K562 (cell line): ENCODE data around the gene SGMS1. TPM values are rescaled to one million over a fixed set of nuclear protein-coding genes. Genes with fewer than 3 reads are reported as not detected.

ENCODE experiments used
- ATAC-seq: fragments of 200-7000 bp; cut with Tn5 transposase; 3 replicates; pipeline ENCODE4 v1.9.1; 2020; ENCODE audit warnings: moderate library complexity
- BruUV-seq: library from RNA; stranded (reverse); fragments of 400-500 nt; replicated peaks from 2 replicates; lab custom pipeline; 2021; lab: Mats Ljungman, UMichigan
- CTCF ChIA-PET: fragments of 300-600 bp; formaldehyde crosslinking; extraction: SDS; loops from one replicate; lab custom pipeline; 2021; ENCODE audit warnings: low intra/inter-chr PET ratio; lab: Yijun Ruan, JAX
- POLR2A ChIA-PET: fragments of 300-600, 350-650 bp; sonication (Branson Sonifier 250); formaldehyde crosslinking; extraction: SDS; loops from one replicate; lab custom pipeline; 2021; ENCODE audit warnings: antibody characterized with exemption, inconsistent platforms; lab: Yijun Ruan, JAX
- DNase-seq, 4 experiments: peaks; one replicate each; pipeline versions ENCODE4 v3.0.0 to v3.0.0-alpha.2; 2011 to 2018; ENCODE audit warnings: low spot score in 3 of 4, mixed read lengths in 3 of 4; ENCODE audit errors: extremely low read depth in 1 of 4
- FAIRE-seq: peaks from 2 replicates; lab custom pipeline; 2011; peaks lifted over from hg19 to GRCh38; lab: Jason Lieb, UNC
- H2AFZ ChIP-seq: 2 replicates; pipeline ENCODE4 v1.6.0; 2011; ENCODE audit warnings: low read depth, low read length, control low read depth, inconsistent platforms
- H3K27ac ChIP-seq: fragments of 200-600 bp; 3 replicates; pipeline ENCODE4 v1.8.0; 2011; ENCODE audit warnings: low read depth, mild to moderate bottlenecking, control low read depth, inconsistent platforms, low read length, moderate library complexity, mixed read lengths; ENCODE audit errors: extremely low read depth
- H3K27me3 ChIP-seq, 2 experiments: fragments of 300-600 bp in 1 of 2; 2 replicates in 1 of 2; 3 replicates in 1 of 2; pipeline versions ENCODE4 v1.6.0 to v1.8.0; 2011; ENCODE audit warnings: inconsistent platforms in 2 of 2, low read length in 2 of 2, mild to moderate bottlenecking in 1 of 2, mixed read lengths in 1 of 2, moderate library complexity in 1 of 2; ENCODE audit not compliant: control insufficient read depth in 2 of 2, insufficient read depth in 2 of 2
- H3K36me3 ChIP-seq: fragments of 300-600 bp; 3 replicates; pipeline ENCODE4 v1.8.0; 2011; ENCODE audit warnings: mild to moderate bottlenecking, low read length, inconsistent platforms; ENCODE audit not compliant: control insufficient read depth, insufficient read depth
- H3K4me1 ChIP-seq, 2 experiments: fragments of 200-600 bp in 1 of 2; replicated peaks in 1 of 2; 2 replicates in 1 of 2; 3 replicates in 1 of 2; pipeline versions ENCODE4 v1.5.1 to v1.8.0; 2011; ENCODE audit warnings: inconsistent platforms in 2 of 2, low read length in 2 of 2, mild to moderate bottlenecking in 1 of 2, mixed read lengths in 1 of 2, moderate library complexity in 1 of 2; ENCODE audit not compliant: control insufficient read depth in 2 of 2, insufficient read depth in 2 of 2
- H3K4me2 ChIP-seq: 2 replicates; pipeline ENCODE4 v1.6.1; 2011; ENCODE audit warnings: low read length, control low read depth, inconsistent platforms, mixed read lengths; ENCODE audit not compliant: insufficient read depth
- H3K4me3 ChIP-seq: fragments of 200-600 bp; sonication (generic), shearing (Covaris generic); 2 replicates; pipeline ENCODE4 v1.5.1; 2016; ENCODE audit warnings: control low read depth, inconsistent platforms
- H3K79me2 ChIP-seq: fragments of 200-600 bp; 3 replicates; pipeline ENCODE4 v1.8.0; 2011; ENCODE audit warnings: low read length, inconsistent platforms; ENCODE audit not compliant: control insufficient read depth, insufficient read depth
- H3K9ac ChIP-seq, 2 experiments: 2 replicates each; pipeline versions ENCODE4 v1.6.0 to v1.6.1; 2011; ENCODE audit warnings: low read depth in 2 of 2, low read length in 2 of 2, control low read depth in 1 of 2, inconsistent platforms in 1 of 2, mild to moderate bottlenecking in 1 of 2, mixed read lengths in 1 of 2; ENCODE audit not compliant: insufficient read depth in 1 of 2
- H3K9me1 ChIP-seq: one replicate; pipeline ENCODE4 v1.6.0; 2011; ENCODE audit warnings: inconsistent platforms, mild to moderate bottlenecking, low read length, moderate library complexity; ENCODE audit not compliant: control insufficient read depth, insufficient read depth
- H3K9me3 ChIP-seq: replicated peaks from 2 replicates; pipeline ENCODE4 v1.5.1; 2011; ENCODE audit warnings: low read depth, low read length, inconsistent platforms; ENCODE audit not compliant: control insufficient read depth, insufficient read depth
- H4K20me1 ChIP-seq: replicated peaks from 2 replicates; pipeline ENCODE4 v1.6.1; 2011; ENCODE audit warnings: low read length, inconsistent platforms, mixed read lengths; ENCODE audit not compliant: control insufficient read depth, insufficient read depth
- ATF4 ChIP-seq: fragments of 450-650 bp; formaldehyde crosslinking; IDR thresholded peaks from 2 replicates; pipeline ENCODE4 v1.4.0; 2022; ENCODE audit warnings: mild to moderate bottlenecking, moderate library complexity
- HOXB6 ChIP-seq: fragments of 250-450 bp; sonication (Bioruptor Pico); IDR thresholded peaks from 2 replicates; pipeline ENCODE4 v1.5.1; 2022; ENCODE audit warnings: mild to moderate bottlenecking, borderline replicate concordance
- NCOR1 ChIP-seq: fragments of 450-650 bp; IDR thresholded peaks from 2 replicates; pipeline ENCODE4 v1.6.1; 2016; ENCODE audit warnings: mild to moderate bottlenecking, moderate library complexity
- POU5F1 ChIP-seq: fragments of 150-350 bp; IDR thresholded peaks from 2 replicates; pipeline ENCODE4 v1.6.1; 2014; ENCODE audit warnings: borderline replicate concordance, low read length, low read depth, mild to moderate bottlenecking; ENCODE audit not compliant: partially characterized antibody
- STAG1 ChIP-seq: sonication (generic); formaldehyde crosslinking; IDR thresholded peaks from 2 replicates; pipeline ENCODE4 v1.5.0; 2020; ENCODE audit warnings: missing genetic modification reagents, borderline replicate concordance
- ZNF174 ChIP-seq: fragments of 250-450 bp; sonication (Bioruptor Pico); IDR thresholded peaks from 2 replicates; pipeline ENCODE4 v1.4.0; 2020; ENCODE audit warnings: mild to moderate bottlenecking
- ZNF217 ChIP-seq: sonication (generic); formaldehyde crosslinking; IDR thresholded peaks from 2 replicates; pipeline ENCODE4 v1.8.0; 2022; ENCODE audit warnings: mild to moderate bottlenecking, missing genetic modification reagents
- ZNF282 ChIP-seq: sonication (generic); formaldehyde crosslinking; IDR thresholded peaks from 2 replicates; pipeline ENCODE4 v1.8.1; 2023; ENCODE audit warnings: missing genetic modification reagents
- ZSCAN32 ChIP-seq: fragments of 450-650 bp; formaldehyde crosslinking; IDR thresholded peaks from 2 replicates; pipeline ENCODE4 v1.4.0; 2020; ENCODE audit warnings: mild to moderate bottlenecking, moderate library complexity
- WGBS: fragments of 100-300 bp; shearing (Covaris generic); methylation state at CpG from one replicate; pipeline ENCODE4 v1.1.6; 2016; ENCODE audit warnings: low coverage, mixed read lengths; ENCODE audit not compliant: insufficient coverage; ENCODE audit errors: missing lambda C conversion rate; 5-methylcytosine and 5-hydroxymethylcytosine counted together
- in situ Hi-C: fragments of 300-500 bp; cut with MboI; formaldehyde crosslinking; loops from 4 replicates; pipeline ENCODE4 v1.15.0; 2018; ENCODE audit warnings: inconsistent platforms, mixed read lengths
- intact Hi-C: fragments of 100-400 bp; cut with micrococcal nuclease; formaldehyde crosslinking; loops from 2 replicates; pipeline ENCODE4 v1.14.2; 2022
- polyA plus RNA-seq, 8 experiments: library from polyadenylated mRNA; depleted of rRNA in 4 of 8; stranded (reverse) in 5 of 8; unstranded in 3 of 8; fragments of >200 nt; fragmentation: Nextera tagmentation in 2 of 8; fragmentation: Illumina TruSeq in 1 of 8; extraction: Ambion mirVana in 2 of 8; extraction: Trizol in 1 of 8; gene quantifications; 2 replicates each; pipeline versions ENCODE4 v1.2.1 to v1.2.3, GENCODE V29; 2011 to 2014; ENCODE audit warnings: inconsistent platforms in 1 of 8, missing spikeins in 1 of 8
- total RNA-seq, 7 experiments: library from RNA; depleted of rRNA in 6 of 7; stranded (reverse); fragments of >200 nt in 6 of 7; fragmentation: Illumina TruSeq in 2 of 7; extraction: Trizol in 2 of 7; gene quantifications; 2 replicates each; pipeline versions ENCODE4 v1.2.1 to v1.2.3, GENCODE V29; 2011 to 2021; ENCODE audit warnings: low replicate concordance in 1 of 7
- TF ChIP-seq, protein P1 (sequence below), 2 experiments: fragments of 200-800 bp in 1 of 2; sonication (Bioruptor generic) in 1 of 2; sonication (generic) in 1 of 2; formaldehyde crosslinking in 1 of 2; IDR thresholded peaks in 1 of 2; conservative IDR thresholded peaks in 1 of 2; 2 replicates each; pipeline versions ENCODE4 v1.5.0 to v1.6.1; 2016 to 2020; ENCODE audit warnings: missing compliant biosample characterization in 1 of 2, missing genetic modification characterization in 1 of 2, missing genetic modification reagents in 1 of 2

The SGMS1 gene
- total and polyA plus RNA-seq, 9 of the 15 experiments (the other 6 are each of a cell fraction or from before 2014, with no cell fraction given): 22.6 to 232 (median 82.2) TPM

DNA sequence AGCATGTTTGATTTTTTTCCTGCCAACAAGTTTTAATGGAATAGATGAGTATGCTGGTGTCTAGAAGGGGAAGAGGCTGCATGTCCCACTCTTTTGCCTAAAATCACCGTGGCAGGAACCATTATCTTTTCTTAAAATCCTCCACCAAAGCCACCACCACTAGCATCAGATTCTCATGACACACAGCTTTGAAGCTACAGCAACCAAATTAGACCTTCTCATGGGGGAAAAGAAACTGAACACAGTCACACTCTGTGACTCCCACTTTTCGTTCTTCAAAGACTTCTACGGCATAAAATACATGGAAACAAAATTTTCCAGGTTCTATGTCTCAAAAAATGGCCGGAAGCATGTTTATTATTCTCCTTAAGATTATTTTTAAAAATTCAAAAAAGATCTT lies 81.8 kb downstream of the SGMS1 start:
- POLR2A ChIA-PET: interaction anchor here (0.6 to 1.1 kb wide), 2 partner anchors 15 to 82 kb away, joined by 3 read pairs; partner anchors contain the start of gene SGMS1
- Histone ChIP-seq H4K20me1 (peaks cover 13% of the 10 kb centered on the region), H3K9me3 (no peaks in the 10 kb centered on the region), H3K9ac (0 out of 4 replicates have a peak overlapping the region, but pooled peaks of 1 of the 2 experiments have one; percentile 21), H3K27ac (no peak overlapping the region), H3K4me1 (peaks cover 22 to 68% of the 10 kb centered on the region in 2 experiments), H3K36me3 (no peaks in the 10 kb centered on the region; the same call in 2 of the 3 replicates), H2AFZ (no peak overlapping the region), H3K4me3 (no peak overlapping the region), H3K27me3 (no peaks in the 10 kb centered on the region), H3K4me2 (no peak overlapping the region), H3K9me1 (no peaks in the 10 kb centered on the region), H3K79me2 (peaks cover 94% of the 10 kb centered on the region)
- DNase-seq: no peak
- no peak for ATAC-seq
- intact Hi-C loops: no loop called here
- FAIRE-seq: no peak
- no TSS peak for BruUV-seq
- 46% methylated on average over 4 of the region's 4 CpGs for WGBS
- TF ChIP-seq ZNF174: no peak
- TF ChIP-seq, protein P1, sequence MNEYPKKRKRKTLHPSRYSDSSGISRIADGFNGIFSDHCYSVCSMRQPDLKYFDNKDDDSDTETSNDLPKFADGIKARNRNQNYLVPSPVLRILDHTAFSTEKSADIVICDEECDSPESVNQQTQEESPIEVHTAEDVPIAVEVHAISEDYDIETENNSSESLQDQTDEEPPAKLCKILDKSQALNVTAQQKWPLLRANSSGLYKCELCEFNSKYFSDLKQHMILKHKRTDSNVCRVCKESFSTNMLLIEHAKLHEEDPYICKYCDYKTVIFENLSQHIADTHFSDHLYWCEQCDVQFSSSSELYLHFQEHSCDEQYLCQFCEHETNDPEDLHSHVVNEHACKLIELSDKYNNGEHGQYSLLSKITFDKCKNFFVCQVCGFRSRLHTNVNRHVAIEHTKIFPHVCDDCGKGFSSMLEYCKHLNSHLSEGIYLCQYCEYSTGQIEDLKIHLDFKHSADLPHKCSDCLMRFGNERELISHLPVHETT (CRISPR knock-in tag; conservative IDR thresholded peaks at IDR 0.05 in 1 of 2, IDR thresholded peaks at IDR 0.05 in 1 of 2): no peak
- TF ChIP-seq ATF4: no peak
- no peak for TF ChIP-seq STAG1 (CRISPR knock-in tag)
- TF ChIP-seq ZNF282 (CRISPR knock-in tag): no peak
- no peak for TF ChIP-seq NCOR1
- TF ChIP-seq ZNF217 (CRISPR knock-in tag): no peak
- no peak for TF ChIP-seq HOXB6 (CRISPR knock-in tag)
- TF ChIP-seq POU5F1: no peak
- no peak for TF ChIP-seq ZSCAN32
- in situ Hi-C loops: no loop called here
- CTCF ChIA-PET: no interaction called here
